H1 (cell line): ENCODE results near the gene XPO1. TPM values are rescaled to one million over a fixed set of nuclear protein-coding genes. Genes with fewer than 3 reads are reported as not detected.

Experiments
- SRF ChIP-seq: IDR thresholded peaks from 2 replicates; pipeline ENCODE4 v1.6.1; 2011; ENCODE audit warnings: mild to moderate bottlenecking, low read depth, low read length, moderate library complexity
- polyA plus RNA-seq, 7 experiments: library from polyadenylated mRNA; depleted of rRNA in 3 of 7; stranded (reverse) in 5 of 7; unstranded in 2 of 7; fragments of >200 nt in 5 of 7; fragments of 200-250 nt in 2 of 7; gene quantifications; 1 replicate in 5 of 7; 2 replicates in 1 of 7; 4 replicates in 1 of 7; pipeline versions ENCODE4 v1.2.1 to v1.2.3, GENCODE V29; 2011 to 2013; ENCODE audit warnings: missing spikeins in 2 of 7, mixed read lengths in 2 of 7
- total RNA-seq: library from RNA; stranded (reverse); fragmentation: NEBNext Ultra II Directional; extraction: Animal tissue kit (Norgen Biotek cat#: 25700); gene quantifications from 2 replicates; pipeline ENCODE4 v1.2.1, GENCODE V29; 2021

The XPO1 gene
- total and polyA plus RNA-seq, 2 of the 8 experiments (the other 6 are each of a cell fraction or from before 2014, with no cell fraction given), result 110 to 296 TPM

GRCh38 chr2:61575447-61575859 is 37.3 kb upstream of the XPO1 start (continued):
- no peak for TF ChIP-seq SRF
- TF ChIP-seq, all 59 proteins: peak for 0
